K562 (cell line): ENCODE measurements around the gene GFI1. TPM values are rescaled to one million over a fixed set of nuclear protein-coding genes. Genes with fewer than 3 reads are reported as not detected.

ENCODE experiments used
- ATF7 ChIP-seq: fragments of 450-650 bp; IDR thresholded peaks from 2 replicates; pipeline ENCODE4 v1.7.1; 2014; ENCODE audit warnings: mild to moderate bottlenecking, moderate library complexity
- DDX20 ChIP-seq: fragments of 450-650 bp; IDR thresholded peaks from 2 replicates; pipeline ENCODE4 v1.6.1; 2016; ENCODE audit warnings: missing genetic modification characterization, low read depth, mild to moderate bottlenecking, missing compliant biosample characterization, moderate library complexity
- HNRNPUL1 ChIP-seq: fragments of 200-400 bp; formaldehyde crosslinking; IDR thresholded peaks from 2 replicates; pipeline ENCODE4 v1.6.1; 2017; ENCODE audit warnings: low read length
- JUND ChIP-seq, 2 experiments: IDR thresholded peaks; 2 replicates in 1 of 2; 3 replicates in 1 of 2; pipeline ENCODE4 v1.6.1; 2011; ENCODE audit warnings: borderline replicate concordance in 2 of 2, low read depth in 2 of 2, low read length in 2 of 2, improper control_type of control experiment in 1 of 2, missing biosample characterization in 1 of 2, missing genetic modification characterization in 1 of 2, missing genetic modification reagents in 1 of 2
- KDM4B ChIP-seq, 2 experiments: fragments of 450-650 bp in 1 of 2; sonication (generic) in 1 of 2; IDR thresholded peaks; 2 replicates each; pipeline ENCODE4 v1.6.1; 2016 to 2017; ENCODE audit warnings: borderline replicate concordance in 2 of 2, antibody characterized with exemption in 1 of 2, low read depth in 1 of 2, mild to moderate bottlenecking in 1 of 2
- MAZ ChIP-seq, 2 experiments: fragments of 450-650 bp in 1 of 2; sonication (generic) in 1 of 2; formaldehyde crosslinking; IDR thresholded peaks in 1 of 2; conservative IDR thresholded peaks in 1 of 2; 2 replicates each; pipeline versions ENCODE4 v1.4.0 to v1.5.0; 2020; ENCODE audit warnings: mild to moderate bottlenecking in 1 of 2, missing genetic modification reagents in 1 of 2
- NFE2 ChIP-seq: IDR thresholded peaks from 2 replicates; pipeline ENCODE4 v1.6.1; 2014; ENCODE audit warnings: antibody characterized with exemption, low read depth
- RFX1 ChIP-seq: fragments of 450-650 bp; IDR thresholded peaks from 2 replicates; pipeline ENCODE4 v1.6.1; 2016; ENCODE audit warnings: mild to moderate bottlenecking, moderate library complexity
- RNF2 ChIP-seq: sonication (generic); IDR thresholded peaks from 2 replicates; pipeline ENCODE4 v1.6.1; 2016
- TAF7 ChIP-seq: fragments of 450-650 bp; IDR thresholded peaks from 2 replicates; pipeline ENCODE4 v1.6.1; 2016; ENCODE audit warnings: missing genetic modification characterization, missing compliant biosample characterization
- ZBTB26 ChIP-seq: fragments of 450-650 bp; formaldehyde crosslinking; IDR thresholded peaks from 2 replicates; pipeline ENCODE4 v1.4.0; 2022; ENCODE audit warnings: missing genetic modification characterization
- ZMIZ1 ChIP-seq, 2 experiments: fragments of 150-350 bp in 1 of 2; IDR thresholded peaks; 2 replicates each; pipeline ENCODE4 v1.6.1; 2012 to 2016; ENCODE audit warnings: low read depth in 2 of 2, low read length in 2 of 2, mild to moderate bottlenecking in 1 of 2, moderate library complexity in 1 of 2
- ZNF146 ChIP-seq: IDR thresholded peaks from one replicate; pipeline ENCODE4 v1.6.1; 2018; ENCODE audit warnings: missing compliant biosample characterization; ENCODE audit not compliant: unreplicated experiment
- ZNF639 ChIP-seq, 2 experiments: fragments of 200-800 bp in 1 of 2; sonication (Bioruptor generic) in 1 of 2; sonication (generic) in 1 of 2; formaldehyde crosslinking in 1 of 2; IDR thresholded peaks in 1 of 2; conservative IDR thresholded peaks in 1 of 2; 2 replicates each; pipeline versions ENCODE4 v1.5.0 to v1.6.1; 2016 to 2020; ENCODE audit warnings: missing compliant biosample characterization in 1 of 2, missing genetic modification characterization in 1 of 2, missing genetic modification reagents in 1 of 2
- ZNF766 ChIP-seq: fragments of 200-800 bp; sonication (Bioruptor generic); conservative IDR thresholded peaks from 2 replicates; pipeline ENCODE4 v1.6.1; 2016; ENCODE audit warnings: missing genetic modification characterization, missing compliant biosample characterization
- polyA plus RNA-seq, 8 experiments: library from polyadenylated mRNA; depleted of rRNA in 4 of 8; stranded (reverse) in 5 of 8; unstranded in 3 of 8; fragments of >200 nt; fragmentation: Nextera tagmentation in 2 of 8; fragmentation: Illumina TruSeq in 1 of 8; extraction: Ambion mirVana in 2 of 8; extraction: Trizol in 1 of 8; gene quantifications; 2 replicates each; pipeline versions ENCODE4 v1.2.1 to v1.2.3, GENCODE V29; 2011 to 2014; ENCODE audit warnings: inconsistent platforms in 1 of 8, missing spikeins in 1 of 8
- total RNA-seq, 7 experiments: library from RNA; depleted of rRNA in 6 of 7; stranded (reverse); fragments of >200 nt in 6 of 7; fragmentation: Illumina TruSeq in 2 of 7; extraction: Trizol in 2 of 7; gene quantifications; 2 replicates each; pipeline versions ENCODE4 v1.2.1 to v1.2.3, GENCODE V29; 2011 to 2021; ENCODE audit warnings: low replicate concordance in 1 of 7
- TF ChIP-seq, protein P1 (sequence below), 3 experiments: fragments of 200-800 bp in 1 of 3; fragments of 250-450 bp in 1 of 3; fragments of 450-650 bp in 1 of 3; sonication (Bioruptor Pico) in 1 of 3; sonication (Bioruptor generic) in 1 of 3; formaldehyde crosslinking in 1 of 3; IDR thresholded peaks; 2 replicates each; pipeline versions ENCODE4 v1.6.1 to v1.8.0; 2016 to 2022; ENCODE audit warnings: mild to moderate bottlenecking in 2 of 3, missing genetic modification characterization in 2 of 3, missing compliant biosample characterization in 1 of 3, moderate library complexity in 1 of 3

GFI1 gene
- total and polyA plus RNA-seq, 9 of the 15 experiments (the other 6 are each of a cell fraction or from before 2014, with no cell fraction given) = 0.07 to 0.93 (median 0.46) TPM

DNA sequence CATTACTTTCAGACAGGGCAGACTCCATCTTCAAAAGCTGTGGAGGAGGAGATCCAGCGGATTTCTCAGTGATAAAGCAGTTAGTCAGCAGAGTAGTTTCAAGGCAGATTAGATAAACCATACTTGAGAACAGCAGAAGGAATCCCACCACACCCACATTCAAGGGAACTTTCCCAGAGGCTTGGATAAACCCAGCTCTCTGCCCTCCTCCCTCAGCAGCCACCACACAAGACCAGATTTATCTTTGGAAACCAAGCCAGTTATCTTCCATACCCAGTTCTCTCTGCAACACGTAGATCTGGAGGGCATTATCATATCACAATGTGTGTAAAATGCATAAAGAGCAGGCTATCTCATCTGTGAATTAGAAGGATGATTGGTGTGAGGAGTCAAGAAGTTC is 40.2 kb downstream of the GFI1 start (continued):
- TF ChIP-seq ZNF639 (CRISPR knock-in tag; conservative IDR thresholded peaks at IDR 0.05 in 1 of 2, IDR thresholded peaks at IDR 0.05 in 1 of 2) (peak in 1 of 2 experiments; percentile 70; a peak in 2 of 4 replicates), KDM4B (IDR thresholded peaks at IDR 0.05; ENCODE audit: borderline replicate concordance in 2 of 2, low read depth in 1 of 2) (no peak), ZNF146 (no peak), JUND (IDR thresholded peaks at IDR 0.05; ENCODE audit: borderline replicate concordance, low read depth, low read length) (peak; percentile 87), JUND (tag; IDR thresholded peaks at IDR 0.05; ENCODE audit: borderline replicate concordance, low read depth, low read length) (peak; percentile 86; the same call in 2 of the 3 replicates), DDX20 (tag) (0 out of 2 replicates have a peak, but pooled peaks have one; percentile 48), ATF7 (peak; percentile 65), RNF2 (peak; percentile 20; the same call in 1 of the 2 replicates), ZMIZ1 (IDR thresholded peaks at IDR 0.05; ENCODE audit: low read depth in 2 of 2, low read length in 2 of 2) (peak in 1 of 2 experiments; percentile 84; a peak in 1 of 4 replicates), ZNF766 (peak; percentile 92), MAZ (CRISPR knock-in tag; conservative IDR thresholded peaks at IDR 0.05 in 1 of 2, IDR thresholded peaks at IDR 0.05 in 1 of 2) (peak in 1 of 2 experiments; percentile 70; a peak in 3 of 4 replicates), NFE2 (peak; percentile 81), TAF7 (tag) (no peak), RFX1 (no peak), HNRNPUL1 (no peak), ZBTB26 (CRISPR knock-in tag) (no peak)
- TF ChIP-seq, protein P1, sequence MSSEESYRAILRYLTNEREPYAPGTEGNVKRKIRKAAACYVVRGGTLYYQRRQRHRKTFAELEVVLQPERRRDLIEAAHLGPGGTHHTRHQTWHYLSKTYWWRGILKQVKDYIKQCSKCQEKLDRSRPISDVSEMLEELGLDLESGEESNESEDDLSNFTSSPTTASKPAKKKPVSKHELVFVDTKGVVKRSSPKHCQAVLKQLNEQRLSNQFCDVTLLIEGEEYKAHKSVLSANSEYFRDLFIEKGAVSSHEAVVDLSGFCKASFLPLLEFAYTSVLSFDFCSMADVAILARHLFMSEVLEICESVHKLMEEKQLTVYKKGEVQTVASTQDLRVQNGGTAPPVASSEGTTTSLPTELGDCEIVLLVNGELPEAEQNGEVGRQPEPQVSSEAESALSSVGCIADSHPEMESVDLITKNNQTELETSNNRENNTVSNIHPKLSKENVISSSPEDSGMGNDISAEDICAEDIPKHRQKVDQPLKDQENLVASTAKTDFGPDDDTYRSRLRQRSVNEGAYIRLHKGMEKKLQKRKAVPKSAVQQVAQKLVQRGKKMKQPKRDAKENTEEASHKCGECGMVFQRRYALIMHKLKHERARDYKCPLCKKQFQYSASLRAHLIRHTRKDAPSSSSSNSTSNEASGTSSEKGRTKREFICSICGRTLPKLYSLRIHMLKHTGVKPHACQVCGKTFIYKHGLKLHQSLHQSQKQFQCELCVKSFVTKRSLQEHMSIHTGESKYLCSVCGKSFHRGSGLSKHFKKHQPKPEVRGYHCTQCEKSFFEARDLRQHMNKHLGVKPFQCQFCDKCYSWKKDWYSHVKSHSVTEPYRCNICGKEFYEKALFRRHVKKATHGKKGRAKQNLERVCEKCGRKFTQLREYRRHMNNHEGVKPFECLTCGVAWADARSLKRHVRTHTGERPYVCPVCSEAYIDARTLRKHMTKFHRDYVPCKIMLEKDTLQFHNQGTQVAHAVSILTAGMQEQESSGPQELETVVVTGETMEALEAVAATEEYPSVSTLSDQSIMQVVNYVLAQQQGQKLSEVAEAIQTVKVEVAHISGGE (CRISPR knock-in tag; IDR thresholded peaks at IDR 0.05) = peak in 1 of 3 experiments; percentile 81; a peak in 2 of 6 replicates
